GM04504 (cell line): ENCODE measurements around the gene PARG.
"Not testable (repeated sequence)": the region's sequence is repeated elsewhere in the genome, so short reads cannot be mapped to it uniquely, and the experiment has no call there.

ENCODE experiments used
- DNase-seq: peaks from one replicate; pipeline ENCODE4 v3.0.0-alpha.2; 2012; ENCODE audit warnings: low read depth

The PARG gene

GRCh38 chr10:49830016-49830415 is 111.8 kb downstream of the PARG start:
- DNase-seq = no peak

- no peak for DNase-seq
Measured at GRCh38 chr10:49827297-49827696, 114.5 kb downstream of the PARG start.

GRCh38 chr10:49819234-49819958 is 122.4 kb downstream of the PARG start:
- DNase-seq = no peak

GRCh38 chr10:49817845-49818244 is 124.0 kb downstream of the PARG start:
- no peak for DNase-seq

DNA sequence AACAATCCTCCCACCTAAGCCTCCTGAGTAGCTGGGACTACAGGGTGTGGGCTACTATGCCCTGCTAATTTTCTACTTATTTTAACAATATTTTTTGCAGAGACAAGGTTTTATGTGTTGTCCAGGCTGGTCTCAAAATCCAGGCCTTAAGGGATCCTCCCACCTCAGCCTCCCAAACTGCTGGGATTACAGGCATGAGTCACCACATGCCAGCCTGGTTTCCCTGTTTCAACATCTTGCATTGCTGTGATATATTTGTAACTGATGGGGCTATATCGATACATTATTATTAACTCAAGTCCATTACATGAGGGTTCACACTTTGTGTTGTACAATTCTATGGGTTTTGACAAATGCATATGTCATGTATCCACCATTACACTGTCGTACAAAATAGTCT is 137.8 kb downstream of the PARG start:
- no peak for DNase-seq

DNA sequence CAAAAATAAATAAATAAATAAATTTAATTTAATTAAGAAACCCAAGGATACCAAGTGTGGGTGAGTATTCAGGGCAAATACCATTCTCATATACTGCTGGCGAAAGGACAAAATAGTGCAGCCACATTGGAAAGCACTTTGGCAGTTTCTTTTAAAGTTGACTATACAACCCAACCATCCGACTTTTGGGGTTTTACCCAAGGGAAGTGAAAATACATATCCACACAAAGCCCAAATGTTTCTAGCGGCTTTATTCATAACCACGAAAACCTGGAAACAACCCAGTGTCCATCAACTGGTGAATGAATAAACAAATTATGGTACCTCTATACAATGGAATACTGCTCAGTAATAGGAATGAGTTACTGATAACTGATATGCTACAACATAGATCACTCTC is 143.6 kb downstream of the PARG start:
- DNase-seq = no peak

GRCh38 chr10:49791100-49791499 is 150.7 kb downstream of the PARG start:
- no peak for DNase-seq

DNA sequence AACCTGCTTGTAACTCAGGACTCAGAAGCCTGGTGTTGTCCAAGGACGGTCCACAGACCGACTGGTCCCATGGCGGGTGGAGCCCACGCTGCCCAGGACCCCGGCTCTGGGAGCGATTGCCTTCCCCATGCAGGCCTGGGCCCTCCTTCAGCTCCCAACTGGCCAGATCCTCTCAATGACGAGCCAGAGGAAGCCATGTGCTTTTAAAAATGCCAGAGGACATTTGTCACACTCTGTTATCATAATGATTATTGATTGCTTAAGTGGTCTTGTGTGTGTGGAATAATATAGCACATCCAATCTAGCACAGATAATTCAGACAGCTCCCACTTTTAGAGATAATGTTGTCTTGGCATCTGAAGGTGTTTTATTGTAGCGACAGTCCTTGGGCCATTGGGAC is 157.1 kb downstream of the PARG start:
- no peak for DNase-seq

DNA sequence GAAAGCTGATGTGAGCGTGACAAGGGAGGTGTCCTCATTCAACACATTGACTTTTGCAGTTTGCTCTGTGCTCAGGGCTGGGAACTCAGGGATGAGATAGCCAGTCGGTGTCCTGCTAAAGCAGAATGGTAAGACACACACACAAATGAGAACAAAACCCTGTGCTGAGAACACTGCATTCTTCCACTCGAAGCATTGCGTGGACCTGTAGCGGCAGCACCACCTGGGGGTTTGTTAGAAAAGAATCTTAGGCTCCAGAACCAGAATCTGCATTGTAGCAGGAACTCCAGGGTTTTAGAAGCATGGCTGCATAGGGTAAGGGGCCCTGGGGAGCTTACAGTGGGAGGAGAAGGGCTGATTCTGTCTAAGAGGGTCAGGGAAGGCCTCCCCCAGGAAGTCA is 158.2 kb downstream of the PARG start:
- no peak for DNase-seq

GRCh38 chr10:49781247-49781646 is 160.6 kb downstream of the PARG start:
- peak; percentile 7 for DNase-seq

GRCh38 chr10:49778197-49778596 is 163.6 kb downstream of the PARG start:
- DNase-seq = no peak

DNA sequence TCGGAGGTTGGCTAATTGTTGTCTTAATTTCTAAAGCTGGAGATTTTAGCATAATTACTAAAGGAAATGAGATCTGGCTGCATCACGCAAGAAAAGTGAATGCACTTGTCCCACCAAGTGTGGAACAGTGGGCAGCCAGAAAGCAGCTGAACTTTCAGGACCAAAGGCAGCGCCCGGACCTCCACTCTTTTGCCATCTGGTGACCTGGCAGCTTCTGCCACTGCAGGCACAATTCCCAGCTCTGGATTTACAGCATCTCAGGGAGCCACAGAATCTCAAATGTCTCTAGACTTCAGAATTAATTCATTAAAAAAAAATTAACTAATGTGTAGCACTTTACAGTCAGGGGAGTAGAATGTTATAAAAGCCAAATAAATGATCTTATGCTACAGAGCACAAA is 165.0 kb downstream of the PARG start:
- DNase-seq = no peak

DNA sequence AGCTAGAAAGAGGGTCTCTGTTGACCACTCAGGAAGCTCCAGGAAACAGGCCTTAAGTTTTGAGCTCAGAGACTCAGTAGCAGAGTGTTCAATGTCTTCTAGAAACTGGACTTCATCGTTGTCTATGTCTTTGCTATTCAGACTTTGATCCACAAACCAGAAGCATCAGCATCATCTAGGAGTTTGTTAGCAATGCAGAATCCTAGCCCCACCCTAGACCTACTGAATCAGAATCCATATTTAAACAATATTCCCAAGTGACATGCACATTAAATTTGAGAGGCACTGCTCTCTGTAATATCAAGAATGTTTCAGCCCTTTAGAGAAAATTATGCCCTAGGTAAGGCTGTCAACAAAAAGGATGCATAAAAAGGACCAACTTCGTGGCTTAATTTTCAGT is 166.8 kb downstream of the PARG start:
- DNase-seq = no peak

DNA sequence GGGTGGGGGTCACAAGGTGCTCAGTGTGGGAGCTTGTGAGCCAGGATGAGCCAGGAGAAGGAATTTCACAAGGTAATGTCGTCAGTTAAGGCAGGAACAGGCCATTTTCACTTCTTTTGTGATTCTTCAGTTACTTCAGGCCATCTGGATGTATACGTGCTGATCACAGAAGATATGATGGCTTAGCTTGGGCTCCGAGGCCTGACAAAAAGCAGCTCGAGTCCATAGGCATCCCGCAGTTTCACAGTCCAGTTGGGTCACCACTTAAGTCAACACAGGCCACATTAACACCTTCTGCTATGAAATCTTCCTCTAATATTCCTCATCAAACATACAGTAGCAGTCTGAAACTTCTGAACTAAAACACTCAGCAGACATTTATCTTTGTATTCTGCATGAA is 168.9 kb downstream of the PARG start:
- not testable (repeated sequence) for DNase-seq

DNA sequence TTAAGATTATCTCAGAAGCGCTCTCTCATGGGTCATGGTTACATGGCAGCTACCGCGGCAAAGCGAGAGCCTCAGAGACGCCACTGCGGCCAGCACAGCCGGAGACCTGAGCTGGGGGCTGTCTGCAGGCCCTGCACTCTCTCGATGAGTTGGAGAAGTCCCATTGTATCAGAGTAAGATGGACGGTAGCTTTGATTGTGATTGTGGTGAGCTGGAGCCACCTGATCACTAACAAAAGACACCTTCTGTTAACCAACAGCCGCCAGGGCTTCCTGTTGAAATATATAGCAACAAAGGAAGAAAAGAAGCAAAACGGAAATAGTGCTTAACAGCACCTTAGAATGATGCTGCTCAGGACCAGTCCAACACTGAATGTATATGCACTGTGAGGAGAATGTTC is 170.8 kb downstream of the PARG start:
- not testable (repeated sequence) for DNase-seq

GRCh38 chr10:49769692-49770091 is 172.1 kb downstream of the PARG start:
- no peak for DNase-seq

DNA sequence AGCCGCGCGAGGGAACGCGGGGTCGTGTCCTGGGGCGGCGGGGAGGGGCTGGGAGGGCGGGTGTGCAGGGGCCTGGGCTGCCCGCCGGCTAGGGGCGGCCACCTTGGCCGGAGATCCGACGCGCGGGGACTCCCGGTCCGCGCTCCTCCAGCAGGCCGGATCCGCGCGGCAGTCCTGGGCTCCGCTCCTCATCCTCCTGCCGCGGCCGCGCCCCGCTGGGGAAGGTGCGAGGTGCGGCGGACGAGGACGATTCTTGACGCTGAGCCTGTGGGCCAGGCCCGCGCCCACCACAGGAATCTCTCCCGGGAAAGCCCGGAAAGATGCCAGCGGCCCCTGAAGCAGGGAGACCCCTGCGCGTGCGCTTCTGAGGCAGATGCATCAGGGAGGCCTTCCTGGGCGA is 173.1 kb downstream of the PARG start:
- DNase-seq = no peak

- no peak for DNase-seq
Measured at GRCh38 chr10:49768329-49768728, 173.5 kb downstream of the PARG start.
